ENCODE data around the gene WNT3A.
A peak's percentile ranks its signal among the peaks of the same experiment; 100 is the strongest.

Gene WNT3A

GRCh38 chr1:228000416-228000815 lies 6.4 kb upstream of the WNT3A start:
- TF ChIP-seq, protein P1, sequence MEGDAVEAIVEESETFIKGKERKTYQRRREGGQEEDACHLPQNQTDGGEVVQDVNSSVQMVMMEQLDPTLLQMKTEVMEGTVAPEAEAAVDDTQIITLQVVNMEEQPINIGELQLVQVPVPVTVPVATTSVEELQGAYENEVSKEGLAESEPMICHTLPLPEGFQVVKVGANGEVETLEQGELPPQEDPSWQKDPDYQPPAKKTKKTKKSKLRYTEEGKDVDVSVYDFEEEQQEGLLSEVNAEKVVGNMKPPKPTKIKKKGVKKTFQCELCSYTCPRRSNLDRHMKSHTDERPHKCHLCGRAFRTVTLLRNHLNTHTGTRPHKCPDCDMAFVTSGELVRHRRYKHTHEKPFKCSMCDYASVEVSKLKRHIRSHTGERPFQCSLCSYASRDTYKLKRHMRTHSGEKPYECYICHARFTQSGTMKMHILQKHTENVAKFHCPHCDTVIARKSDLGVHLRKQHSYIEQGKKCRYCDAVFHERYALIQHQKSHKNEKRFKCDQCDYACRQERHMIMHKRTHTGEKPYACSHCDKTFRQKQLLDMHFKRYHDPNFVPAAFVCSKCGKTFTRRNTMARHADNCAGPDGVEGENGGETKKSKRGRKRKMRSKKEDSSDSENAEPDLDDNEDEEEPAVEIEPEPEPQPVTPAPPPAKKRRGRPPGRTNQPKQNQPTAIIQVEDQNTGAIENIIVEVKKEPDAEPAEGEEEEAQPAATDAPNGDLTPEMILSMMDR (IDR thresholded peaks at IDR 0.05; ENCODE audit: insufficient read depth, missing control alignments) = no peak
- no peak for FAIRE-seq
- DNase-seq (ENCODE audit: insufficient read length, low spot score) = no peak

DNA sequence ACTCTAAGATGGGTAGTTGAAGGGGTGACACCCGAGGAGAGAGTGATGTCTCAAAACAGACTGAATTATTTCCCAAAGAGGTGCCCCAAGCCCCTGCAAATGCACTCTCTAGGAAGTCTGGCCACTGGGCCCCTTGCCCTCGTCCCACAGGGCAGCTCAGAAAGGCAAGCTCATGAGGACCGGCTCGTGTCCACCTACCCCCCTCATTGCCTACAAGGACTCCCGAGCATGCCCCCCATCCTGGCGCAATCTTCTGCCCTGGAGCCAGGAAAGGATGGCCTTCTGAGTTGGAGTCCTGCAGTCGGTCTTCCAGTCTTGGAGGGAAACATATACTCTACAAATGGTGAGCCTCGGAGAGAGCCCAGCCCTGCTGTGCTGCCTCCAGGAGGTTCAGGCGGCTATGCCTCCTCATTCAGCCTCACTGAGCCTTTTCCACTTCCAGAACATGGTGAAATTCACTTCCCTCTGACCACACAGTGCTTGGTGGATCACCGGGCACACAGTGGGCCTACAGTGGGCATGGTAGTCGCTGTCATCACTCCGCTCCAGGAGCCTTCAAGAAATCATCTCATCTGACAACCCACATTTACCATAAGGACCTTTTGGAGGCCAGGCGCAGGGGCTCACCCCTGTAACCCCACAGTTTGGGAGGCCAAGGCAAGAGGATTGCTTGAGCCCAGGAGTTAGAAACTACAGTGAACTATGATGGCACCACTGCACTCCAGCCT lies 5.8 kb upstream of the WNT3A start:
- TF ChIP-seq, protein P1 (IDR thresholded peaks at IDR 0.05; ENCODE audit: insufficient read depth, missing control alignments) = no peak

DNA sequence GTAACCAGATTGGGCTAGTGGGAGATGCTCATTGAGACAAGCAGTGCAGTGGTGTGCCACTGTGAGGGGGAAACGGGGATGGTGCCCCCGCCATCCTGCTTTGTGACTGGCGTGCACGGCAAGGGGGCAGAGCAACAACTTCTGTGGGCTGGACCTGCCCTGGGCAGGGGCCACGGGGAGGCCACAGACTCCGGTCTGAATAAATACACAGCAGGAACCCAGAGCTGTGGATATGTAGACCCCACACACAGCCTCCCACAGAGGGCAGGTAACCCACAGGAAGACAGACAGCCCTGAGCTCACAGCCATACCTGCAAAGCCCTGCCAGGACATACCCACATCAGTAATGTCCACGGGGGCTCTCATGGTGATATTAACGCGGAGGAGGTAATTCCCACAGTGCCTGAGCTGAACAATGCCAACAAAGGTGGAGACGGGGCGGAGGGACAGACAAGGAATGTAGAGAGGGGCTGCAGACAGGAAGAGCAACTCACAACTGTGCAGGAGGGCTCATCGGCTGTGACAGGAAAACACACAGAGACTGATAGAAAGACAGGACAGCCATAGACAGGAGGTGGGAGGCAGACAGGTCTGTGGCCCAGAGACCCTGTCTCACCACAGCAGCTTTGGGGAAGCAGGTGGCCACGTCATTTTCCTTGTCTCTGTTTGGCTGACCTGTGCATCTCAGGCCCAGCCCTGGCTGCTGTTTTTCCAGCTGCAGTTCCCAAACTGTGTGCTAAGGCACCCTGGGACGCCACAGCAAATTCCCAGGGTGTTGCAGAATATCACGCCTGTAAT lies 4.9 kb upstream of the WNT3A start:
- FAIRE-seq = no peak
- no peak for DNase-seq (ENCODE audit: insufficient read length, low spot score)
- TF ChIP-seq, protein P1 (IDR thresholded peaks at IDR 0.05; ENCODE audit: insufficient read depth, missing control alignments) = no peak

More for the DNA sequence above, 5.8 kb upstream of the WNT3A start:
- no peak for FAIRE-seq
- DNase-seq (ENCODE audit: insufficient read length, low spot score) = no peak

GRCh38 chr1:228002792-228003191 lies 4.0 kb upstream of the WNT3A start:
- FAIRE-seq (no peak), DNase-seq (ENCODE audit: insufficient read length, low spot score) (no peak)
- TF ChIP-seq, protein P1 (IDR thresholded peaks at IDR 0.05; ENCODE audit: insufficient read depth, missing control alignments) = no peak

GRCh38 chr1:228003461-228004330 lies 3.1 kb upstream of the WNT3A start:
- FAIRE-seq (no peak), DNase-seq (ENCODE audit: insufficient read length, low spot score) (no peak)
- TF ChIP-seq, protein P1 (IDR thresholded peaks at IDR 0.05; ENCODE audit: insufficient read depth, missing control alignments) = no peak

- TF ChIP-seq, protein P1 (IDR thresholded peaks at IDR 0.05; ENCODE audit: insufficient read depth, missing control alignments) = peak; percentile 45
- FAIRE-seq (no peak), DNase-seq (ENCODE audit: insufficient read length, low spot score) (peak; percentile 56)
These were observed 2.4 kb upstream of the WNT3A start for GRCh38 chr1:228004331-228004855.
